K562 (cell line): Measurements from ENCODE around the gene LRMDA. TPM values are rescaled to one million over a fixed set of nuclear protein-coding genes. Genes with fewer than 3 reads are reported as not detected.

ENCODE experiments used
- ATAC-seq: fragments of 200-7000 bp; cut with Tn5 transposase; 3 replicates; pipeline ENCODE4 v1.9.1; 2020; ENCODE audit warnings: moderate library complexity
- BruUV-seq: library from RNA; stranded (reverse); fragments of 400-500 nt; replicated peaks from 2 replicates; lab custom pipeline; 2021; lab: Mats Ljungman, UMichigan
- CTCF ChIA-PET: fragments of 300-600 bp; formaldehyde crosslinking; extraction: SDS; loops from one replicate; lab custom pipeline; 2021; ENCODE audit warnings: low intra/inter-chr PET ratio; lab: Yijun Ruan, JAX
- POLR2A ChIA-PET: fragments of 300-600, 350-650 bp; sonication (Branson Sonifier 250); formaldehyde crosslinking; extraction: SDS; loops from one replicate; lab custom pipeline; 2021; ENCODE audit warnings: antibody characterized with exemption, inconsistent platforms; lab: Yijun Ruan, JAX
- DNase-seq, 4 experiments: peaks; one replicate each; pipeline versions ENCODE4 v3.0.0 to v3.0.0-alpha.2; 2011 to 2018; ENCODE audit warnings: low spot score in 3 of 4, mixed read lengths in 3 of 4; ENCODE audit errors: extremely low read depth in 1 of 4
- FAIRE-seq: peaks from 2 replicates; lab custom pipeline; 2011; peaks lifted over from hg19 to GRCh38; lab: Jason Lieb, UNC
- H2AFZ ChIP-seq: 2 replicates; pipeline ENCODE4 v1.6.0; 2011; ENCODE audit warnings: low read depth, low read length, control low read depth, inconsistent platforms
- H3K27ac ChIP-seq: fragments of 200-600 bp; 3 replicates; pipeline ENCODE4 v1.8.0; 2011; ENCODE audit warnings: low read depth, mild to moderate bottlenecking, control low read depth, inconsistent platforms, low read length, moderate library complexity, mixed read lengths; ENCODE audit errors: extremely low read depth
- H3K27me3 ChIP-seq, 2 experiments: fragments of 300-600 bp in 1 of 2; 2 replicates in 1 of 2; 3 replicates in 1 of 2; pipeline versions ENCODE4 v1.6.0 to v1.8.0; 2011; ENCODE audit warnings: inconsistent platforms in 2 of 2, low read length in 2 of 2, mild to moderate bottlenecking in 1 of 2, mixed read lengths in 1 of 2, moderate library complexity in 1 of 2; ENCODE audit not compliant: control insufficient read depth in 2 of 2, insufficient read depth in 2 of 2
- H3K36me3 ChIP-seq: fragments of 300-600 bp; 3 replicates; pipeline ENCODE4 v1.8.0; 2011; ENCODE audit warnings: mild to moderate bottlenecking, low read length, inconsistent platforms; ENCODE audit not compliant: control insufficient read depth, insufficient read depth
- H3K4me1 ChIP-seq, 2 experiments: fragments of 200-600 bp in 1 of 2; replicated peaks in 1 of 2; 2 replicates in 1 of 2; 3 replicates in 1 of 2; pipeline versions ENCODE4 v1.5.1 to v1.8.0; 2011; ENCODE audit warnings: inconsistent platforms in 2 of 2, low read length in 2 of 2, mild to moderate bottlenecking in 1 of 2, mixed read lengths in 1 of 2, moderate library complexity in 1 of 2; ENCODE audit not compliant: control insufficient read depth in 2 of 2, insufficient read depth in 2 of 2
- H3K4me2 ChIP-seq: 2 replicates; pipeline ENCODE4 v1.6.1; 2011; ENCODE audit warnings: low read length, control low read depth, inconsistent platforms, mixed read lengths; ENCODE audit not compliant: insufficient read depth
- H3K4me3 ChIP-seq: fragments of 200-600 bp; sonication (generic), shearing (Covaris generic); 2 replicates; pipeline ENCODE4 v1.5.1; 2016; ENCODE audit warnings: control low read depth, inconsistent platforms
- H3K79me2 ChIP-seq: fragments of 200-600 bp; 3 replicates; pipeline ENCODE4 v1.8.0; 2011; ENCODE audit warnings: low read length, inconsistent platforms; ENCODE audit not compliant: control insufficient read depth, insufficient read depth
- H3K9ac ChIP-seq, 2 experiments: 2 replicates each; pipeline versions ENCODE4 v1.6.0 to v1.6.1; 2011; ENCODE audit warnings: low read depth in 2 of 2, low read length in 2 of 2, control low read depth in 1 of 2, inconsistent platforms in 1 of 2, mild to moderate bottlenecking in 1 of 2, mixed read lengths in 1 of 2; ENCODE audit not compliant: insufficient read depth in 1 of 2
- H3K9me1 ChIP-seq: one replicate; pipeline ENCODE4 v1.6.0; 2011; ENCODE audit warnings: inconsistent platforms, mild to moderate bottlenecking, low read length, moderate library complexity; ENCODE audit not compliant: control insufficient read depth, insufficient read depth
- H3K9me3 ChIP-seq: replicated peaks from 2 replicates; pipeline ENCODE4 v1.5.1; 2011; ENCODE audit warnings: low read depth, low read length, inconsistent platforms; ENCODE audit not compliant: control insufficient read depth, insufficient read depth
- H4K20me1 ChIP-seq: replicated peaks from 2 replicates; pipeline ENCODE4 v1.6.1; 2011; ENCODE audit warnings: low read length, inconsistent platforms, mixed read lengths; ENCODE audit not compliant: control insufficient read depth, insufficient read depth
- FOXJ3 ChIP-seq: sonication (generic); formaldehyde crosslinking; IDR thresholded peaks from 2 replicates; pipeline ENCODE4 v1.4.0; 2020; ENCODE audit warnings: mild to moderate bottlenecking, missing genetic modification reagents
- HDGF ChIP-seq: fragments of 450-650 bp; IDR thresholded peaks from 2 replicates; pipeline ENCODE4 v1.6.1; 2016
- RBM14 ChIP-seq: fragments of 200-400 bp; formaldehyde crosslinking; IDR thresholded peaks from 2 replicates; pipeline ENCODE4 v1.6.1; 2018; ENCODE audit warnings: low read depth, mild to moderate bottlenecking, low read length, moderate library complexity, borderline replicate concordance; ENCODE audit not compliant: insufficient read depth
- SIN3A ChIP-seq, 2 experiments: fragments of 150-350 bp in 1 of 2; IDR thresholded peaks; 2 replicates each; pipeline ENCODE4 v1.6.1; 2011 to 2016; ENCODE audit warnings: borderline replicate concordance in 2 of 2, low read depth in 2 of 2, low read length in 2 of 2, mild to moderate bottlenecking in 2 of 2, moderate library complexity in 2 of 2; ENCODE audit not compliant: control insufficient read depth in 1 of 2
- U2AF2 ChIP-seq: fragments of 200-400 bp; formaldehyde crosslinking; optimal IDR thresholded peaks from 2 replicates; pipeline ENCODE3; 2017; ENCODE audit warnings: low read depth, mild to moderate bottlenecking, low read length
- ZNF785 ChIP-seq: fragments of 250-450 bp; sonication (Bioruptor Pico); IDR thresholded peaks from 2 replicates; pipeline ENCODE4 v1.4.0; 2020; ENCODE audit warnings: mild to moderate bottlenecking
- WGBS: fragments of 100-300 bp; shearing (Covaris generic); methylation state at CpG from one replicate; pipeline ENCODE4 v1.1.6; 2016; ENCODE audit warnings: low coverage, mixed read lengths; ENCODE audit not compliant: insufficient coverage; ENCODE audit errors: missing lambda C conversion rate; 5-methylcytosine and 5-hydroxymethylcytosine counted together
- in situ Hi-C: fragments of 300-500 bp; cut with MboI; formaldehyde crosslinking; loops from 4 replicates; pipeline ENCODE4 v1.15.0; 2018; ENCODE audit warnings: inconsistent platforms, mixed read lengths
- intact Hi-C: fragments of 100-400 bp; cut with micrococcal nuclease; formaldehyde crosslinking; loops from 2 replicates; pipeline ENCODE4 v1.14.2; 2022
- polyA plus RNA-seq, 8 experiments: library from polyadenylated mRNA; depleted of rRNA in 4 of 8; stranded (reverse) in 5 of 8; unstranded in 3 of 8; fragments of >200 nt; fragmentation: Nextera tagmentation in 2 of 8; fragmentation: Illumina TruSeq in 1 of 8; extraction: Ambion mirVana in 2 of 8; extraction: Trizol in 1 of 8; gene quantifications; 2 replicates each; pipeline versions ENCODE4 v1.2.1 to v1.2.3, GENCODE V29; 2011 to 2014; ENCODE audit warnings: inconsistent platforms in 1 of 8, missing spikeins in 1 of 8
- total RNA-seq, 7 experiments: library from RNA; depleted of rRNA in 6 of 7; stranded (reverse); fragments of >200 nt in 6 of 7; fragmentation: Illumina TruSeq in 2 of 7; extraction: Trizol in 2 of 7; gene quantifications; 2 replicates each; pipeline versions ENCODE4 v1.2.1 to v1.2.3, GENCODE V29; 2011 to 2021; ENCODE audit warnings: low replicate concordance in 1 of 7
- TF ChIP-seq, protein P1 (sequence below): fragments of 250-450 bp; sonication (Bioruptor Pico); IDR thresholded peaks from 2 replicates; pipeline ENCODE4 v1.8.0; 2021; ENCODE audit warnings: borderline replicate concordance, mild to moderate bottlenecking, moderate library complexity; ENCODE audit not compliant: poor library complexity, severe bottlenecking
- TF ChIP-seq, protein P2 (sequence below): sonication (generic); formaldehyde crosslinking; IDR thresholded peaks from 2 replicates; pipeline ENCODE4 v1.8.0; 2022; ENCODE audit warnings: mild to moderate bottlenecking, missing genetic modification reagents
- TF ChIP-seq, protein P3 (sequence below): fragments of 150-350 bp; conservative IDR thresholded peaks from 2 replicates; pipeline ENCODE4 v1.6.1; 2014; ENCODE audit warnings: low read length
- TF ChIP-seq, protein P4 (sequence below), 2 experiments: fragments of 450-650 bp; IDR thresholded peaks; 2 replicates each; pipeline ENCODE4 v1.6.1; 2016

The LRMDA gene
- total and polyA plus RNA-seq, 9 of the 15 experiments (the other 6 are each of a cell fraction or from before 2014, with no cell fraction given): 0.25 TPM; not detected in 8

DNA sequence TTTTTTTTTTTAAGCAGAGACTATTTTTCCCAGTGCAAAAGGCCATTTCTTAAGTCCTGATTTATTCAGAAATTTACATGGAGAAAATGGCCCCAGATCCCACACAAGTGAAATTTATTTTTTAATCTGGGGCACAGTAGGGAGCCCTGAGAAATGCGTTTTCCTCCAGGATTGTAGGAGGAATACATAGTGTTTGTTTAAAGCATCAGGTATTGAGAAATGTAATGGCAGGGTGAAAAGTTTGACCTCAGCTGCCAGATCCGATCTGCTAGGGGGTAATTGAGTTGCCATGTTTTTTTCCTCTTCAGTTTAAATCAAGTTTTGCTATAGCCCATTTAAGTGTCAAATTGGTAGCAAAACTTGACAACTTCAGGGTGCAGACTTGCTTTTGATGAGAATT lies 110.0 kb downstream of the LRMDA start (continued):
- TF ChIP-seq, protein P1, sequence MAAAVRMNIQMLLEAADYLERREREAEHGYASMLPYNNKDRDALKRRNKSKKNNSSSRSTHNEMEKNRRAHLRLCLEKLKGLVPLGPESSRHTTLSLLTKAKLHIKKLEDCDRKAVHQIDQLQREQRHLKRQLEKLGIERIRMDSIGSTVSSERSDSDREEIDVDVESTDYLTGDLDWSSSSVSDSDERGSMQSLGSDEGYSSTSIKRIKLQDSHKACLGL (CRISPR knock-in tag): no peak
- TF ChIP-seq U2AF2: no peak

DNA sequence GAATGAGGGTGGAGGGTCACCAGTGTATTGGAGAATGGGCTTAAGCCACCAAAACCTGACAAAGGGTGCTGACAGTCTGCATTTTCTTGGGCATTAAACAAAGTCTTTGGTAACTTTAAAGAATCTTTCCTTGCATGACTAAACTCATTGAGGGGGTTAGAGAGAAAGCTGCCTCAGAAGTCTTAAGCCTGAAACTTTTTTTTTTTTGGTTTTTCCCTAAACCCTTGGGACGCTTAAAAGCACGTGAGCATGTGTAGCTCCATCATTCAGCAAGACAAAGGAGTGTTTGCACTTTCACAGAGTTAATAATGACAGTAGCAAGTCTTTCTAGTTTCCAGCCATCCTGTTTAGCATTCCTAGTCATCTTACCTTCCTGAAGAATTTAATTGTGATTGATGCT lies 110.7 kb downstream of the LRMDA start:
- H3K36me3 ChIP-seq: no peaks in the 10 kb centered on the region
- DNase-seq (no peak), ATAC-seq (no peak), FAIRE-seq (no peak)
- H3K79me2 ChIP-seq: no peaks in the 10 kb centered on the region
- BruUV-seq: no TSS peak
- ChIA-PET POLR2A (no interaction called here), CTCF (no interaction called here)
- no peak overlapping the region for H3K9ac ChIP-seq
- intact Hi-C loops (no loop called here), in situ Hi-C loops (no loop called here)
- 0% methylated on average over 2 of the region's 2 CpGs for WGBS
- no peaks in the 10 kb centered on the region for H4K20me1 ChIP-seq
- no peak overlapping the region for H3K4me3 ChIP-seq
- 0 out of 5 replicates have a peak, but pooled peaks cover 0 to 2% of the 10 kb centered on the region in 2 experiments for H3K27me3 ChIP-seq
- H2AFZ ChIP-seq: no peak overlapping the region
- no peaks in the 10 kb centered on the region for H3K9me3 ChIP-seq
- no peaks in the 10 kb centered on the region for H3K4me1 ChIP-seq
- no peaks in the 10 kb centered on the region for H3K9me1 ChIP-seq
- no peak overlapping the region for H3K27ac ChIP-seq
- H3K4me2 ChIP-seq: no peak overlapping the region
- TF ChIP-seq ZNF785: no peak
- no peak for TF ChIP-seq HDGF
- TF ChIP-seq, protein P2, sequence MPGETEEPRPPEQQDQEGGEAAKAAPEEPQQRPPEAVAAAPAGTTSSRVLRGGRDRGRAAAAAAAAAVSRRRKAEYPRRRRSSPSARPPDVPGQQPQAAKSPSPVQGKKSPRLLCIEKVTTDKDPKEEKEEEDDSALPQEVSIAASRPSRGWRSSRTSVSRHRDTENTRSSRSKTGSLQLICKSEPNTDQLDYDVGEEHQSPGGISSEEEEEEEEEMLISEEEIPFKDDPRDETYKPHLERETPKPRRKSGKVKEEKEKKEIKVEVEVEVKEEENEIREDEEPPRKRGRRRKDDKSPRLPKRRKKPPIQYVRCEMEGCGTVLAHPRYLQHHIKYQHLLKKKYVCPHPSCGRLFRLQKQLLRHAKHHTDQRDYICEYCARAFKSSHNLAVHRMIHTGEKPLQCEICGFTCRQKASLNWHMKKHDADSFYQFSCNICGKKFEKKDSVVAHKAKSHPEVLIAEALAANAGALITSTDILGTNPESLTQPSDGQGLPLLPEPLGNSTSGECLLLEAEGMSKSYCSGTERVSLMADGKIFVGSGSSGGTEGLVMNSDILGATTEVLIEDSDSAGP (CRISPR knock-in tag): no peak
- TF ChIP-seq, protein P3, sequence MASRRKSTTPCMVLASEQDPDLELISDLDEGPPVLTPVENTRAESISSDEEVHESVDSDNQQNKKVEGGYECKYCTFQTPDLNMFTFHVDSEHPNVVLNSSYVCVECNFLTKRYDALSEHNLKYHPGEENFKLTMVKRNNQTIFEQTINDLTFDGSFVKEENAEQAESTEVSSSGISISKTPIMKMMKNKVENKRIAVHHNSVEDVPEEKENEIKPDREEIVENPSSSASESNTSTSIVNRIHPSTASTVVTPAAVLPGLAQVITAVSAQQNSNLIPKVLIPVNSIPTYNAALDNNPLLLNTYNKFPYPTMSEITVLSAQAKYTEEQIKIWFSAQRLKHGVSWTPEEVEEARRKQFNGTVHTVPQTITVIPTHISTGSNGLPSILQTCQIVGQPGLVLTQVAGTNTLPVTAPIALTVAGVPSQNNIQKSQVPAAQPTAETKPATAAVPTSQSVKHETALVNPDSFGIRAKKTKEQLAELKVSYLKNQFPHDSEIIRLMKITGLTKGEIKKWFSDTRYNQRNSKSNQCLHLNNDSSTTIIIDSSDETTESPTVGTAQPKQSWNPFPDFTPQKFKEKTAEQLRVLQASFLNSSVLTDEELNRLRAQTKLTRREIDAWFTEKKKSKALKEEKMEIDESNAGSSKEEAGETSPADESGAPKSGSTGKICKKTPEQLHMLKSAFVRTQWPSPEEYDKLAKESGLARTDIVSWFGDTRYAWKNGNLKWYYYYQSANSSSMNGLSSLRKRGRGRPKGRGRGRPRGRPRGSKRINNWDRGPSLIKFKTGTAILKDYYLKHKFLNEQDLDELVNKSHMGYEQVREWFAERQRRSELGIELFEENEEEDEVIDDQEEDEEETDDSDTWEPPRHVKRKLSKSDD: no peak
- no peak for TF ChIP-seq RBM14
- TF ChIP-seq FOXJ3 (CRISPR knock-in tag): no peak
- TF ChIP-seq, protein P4, sequence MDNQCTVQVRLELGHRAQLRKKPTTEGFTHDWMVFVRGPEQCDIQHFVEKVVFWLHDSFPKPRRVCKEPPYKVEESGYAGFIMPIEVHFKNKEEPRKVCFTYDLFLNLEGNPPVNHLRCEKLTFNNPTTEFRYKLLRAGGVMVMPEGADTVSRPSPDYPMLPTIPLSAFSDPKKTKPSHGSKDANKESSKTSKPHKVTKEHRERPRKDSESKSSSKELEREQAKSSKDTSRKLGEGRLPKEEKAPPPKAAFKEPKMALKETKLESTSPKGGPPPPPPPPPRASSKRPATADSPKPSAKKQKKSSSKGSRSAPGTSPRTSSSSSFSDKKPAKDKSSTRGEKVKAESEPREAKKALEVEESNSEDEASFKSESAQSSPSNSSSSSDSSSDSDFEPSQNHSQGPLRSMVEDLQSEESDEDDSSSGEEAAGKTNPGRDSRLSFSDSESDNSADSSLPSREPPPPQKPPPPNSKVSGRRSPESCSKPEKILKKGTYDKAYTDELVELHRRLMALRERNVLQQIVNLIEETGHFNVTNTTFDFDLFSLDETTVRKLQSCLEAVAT (IDR thresholded peaks at IDR 0.05): no peak
- no peak for TF ChIP-seq SIN3A (IDR thresholded peaks at IDR 0.05; ENCODE audit: borderline replicate concordance in 2 of 2, control insufficient read depth in 1 of 2, low read depth in 2 of 2, low read length in 2 of 2)
